PC-9 (cell line): ENCODE measurements around the gene ESAM.

ENCODE experiments used
- CTCF ChIP-seq: fragments of 200-600 bp; sonication (generic); conservative IDR thresholded peaks from 2 replicates; pipeline ENCODE4 v1.6.1; 2017; ENCODE audit warnings: mixed run types, antibody characterized with exemption, mild to moderate bottlenecking, moderate library complexity
- EZH2 ChIP-seq: fragments of 200-600 bp; sonication (generic); IDR thresholded peaks from 2 replicates; pipeline ENCODE4 v1.8.0; 2017; ENCODE audit warnings: antibody characterized with exemption, low read depth

GRCh38 chr11:124712392-124712791, 49.7 kb downstream of the ESAM start:
- no peak for TF ChIP-seq CTCF
- no peak for TF ChIP-seq EZH2
